Keratinocyte (primary cell): ENCODE measurements around the gene CTNNBL1. TPM values are rescaled to one million over a fixed set of nuclear protein-coding genes. Genes with fewer than 3 reads are reported as not detected.

ENCODE experiments used
- DNase-seq: peaks from one replicate; pipeline ENCODE4 v3.0.0-alpha.2; 2011; ENCODE audit warnings: low read depth, missing footprints, low spot score
- FAIRE-seq: peaks from 2 replicates; lab custom pipeline; 2011; peaks lifted over from hg19 to GRCh38; lab: Jason Lieb, UNC
- H2AFZ ChIP-seq: 2 replicates; pipeline ENCODE4 v1.6.0; 2012; ENCODE audit warnings: low read length, control low read depth, inconsistent platforms; ENCODE audit not compliant: control insufficient read depth
- H3K27ac ChIP-seq: 2 replicates; pipeline ENCODE4 v1.5.1; 2011; ENCODE audit warnings: low read length; ENCODE audit not compliant: control insufficient read depth, insufficient read depth
- H3K27me3 ChIP-seq: 3 replicates; pipeline ENCODE4 v1.6.0; 2011; ENCODE audit warnings: low read length; ENCODE audit not compliant: control insufficient read depth, insufficient read depth; ENCODE audit errors: extremely low read depth
- H3K36me3 ChIP-seq, 2 experiments: 2 replicates in 1 of 2; 3 replicates in 1 of 2; pipeline ENCODE4 v1.5.1; 2011; ENCODE audit warnings: low read length in 2 of 2, mild to moderate bottlenecking in 1 of 2; ENCODE audit not compliant: control insufficient read depth in 2 of 2, insufficient read depth in 2 of 2; ENCODE audit errors: extremely low read depth in 1 of 2
- H3K4me1 ChIP-seq: 3 replicates; pipeline ENCODE4 v1.5.1; 2011; ENCODE audit warnings: low read length; ENCODE audit not compliant: control insufficient read depth, insufficient read depth; ENCODE audit errors: extremely low read depth
- H3K4me2 ChIP-seq: 3 replicates; pipeline ENCODE4 v1.6.0; 2011; ENCODE audit warnings: low read depth, low read length; ENCODE audit not compliant: control insufficient read depth, insufficient read depth; ENCODE audit errors: extremely low read depth
- H3K4me3 ChIP-seq, 3 experiments: fragments of 200-600 bp in 1 of 3; sonication (generic) in 1 of 3; 2 replicates in 2 of 3; 3 replicates in 1 of 3; pipeline ENCODE4 v1.5.1; 2011 to 2016; ENCODE audit warnings: low read length in 3 of 3, mild to moderate bottlenecking in 3 of 3, control low read depth in 2 of 3, inconsistent platforms in 1 of 3, low read depth in 1 of 3, mixed read lengths in 1 of 3, mixed run types in 1 of 3, moderate library complexity in 1 of 3; ENCODE audit not compliant: control insufficient read depth in 2 of 3, insufficient read depth in 2 of 3; ENCODE audit errors: extremely low read depth in 1 of 3
- H3K79me2 ChIP-seq: 2 replicates; pipeline ENCODE4 v1.6.0; 2012; ENCODE audit warnings: low read length; ENCODE audit not compliant: control insufficient read depth, insufficient read depth
- H3K9ac ChIP-seq: 3 replicates; pipeline ENCODE4 v1.6.0; 2011; ENCODE audit warnings: low read length; ENCODE audit not compliant: control insufficient read depth, insufficient read depth; ENCODE audit errors: extremely low read depth
- H3K9me1 ChIP-seq: 3 replicates; pipeline ENCODE4 v1.6.0; 2011; ENCODE audit warnings: low read length; ENCODE audit not compliant: control insufficient read depth, insufficient read depth; ENCODE audit errors: extremely low read depth
- H3K9me3 ChIP-seq: 2 replicates; pipeline ENCODE4 v1.5.1; 2012; ENCODE audit warnings: low read depth, low read length; ENCODE audit not compliant: control insufficient read depth
- H4K20me1 ChIP-seq: 3 replicates; pipeline ENCODE4 v1.6.0; 2011; ENCODE audit warnings: low read length; ENCODE audit not compliant: control insufficient read depth, insufficient read depth; ENCODE audit errors: extremely low read depth
- EZH2 ChIP-seq: IDR thresholded peaks from one replicate; pipeline ENCODE4 v1.6.1; 2012; ENCODE audit warnings: inconsistent platforms, mild to moderate bottlenecking, low read length, moderate library complexity
- dilution Hi-C: fragments of 300-500 bp; cut with MboI; formaldehyde crosslinking; loops from one replicate; pipeline ENCODE4 v1.7.0; 2020; ENCODE audit warnings: low sequenced_read_pairs; ENCODE audit not compliant: extremely low pct_ligation_motif_present
- polyA plus RNA-seq, 5 experiments: library from polyadenylated mRNA; depleted of rRNA in 3 of 5; stranded (reverse) in 3 of 5; stranded (forward) in 1 of 5; unstranded in 1 of 5; fragments of >200 nt; gene quantifications; 1 replicate in 1 of 5; 2 replicates in 3 of 5; 3 replicates in 1 of 5; pipeline versions ENCODE4 v1.2.1 to v1.2.3, GENCODE V29; 2011 to 2012; ENCODE audit warnings: missing spikeins in 2 of 5, low read depth in 1 of 5, low replicate concordance in 1 of 5
- TF ChIP-seq, protein P1 (sequence below), 3 experiments: IDR thresholded peaks in 1 of 3; conservative IDR thresholded peaks in 1 of 3; optimal IDR thresholded peaks in 1 of 3; 2 replicates in 2 of 3; 3 replicates in 1 of 3; pipeline versions ENCODE3 to v1.5.1; 2011; ENCODE audit warnings: low read length in 3 of 3, mild to moderate bottlenecking in 3 of 3, moderate library complexity in 2 of 3, control low read depth in 1 of 3, inconsistent platforms in 1 of 3; ENCODE audit not compliant: insufficient read depth in 2 of 3; ENCODE audit errors: extremely low read depth in 1 of 3

Gene CTNNBL1
- polyA plus RNA-seq, 1 donor (not counting 4 experiments of a cell fraction or from before 2014, with no cell fraction given) = 37.0 TPM

DNA sequence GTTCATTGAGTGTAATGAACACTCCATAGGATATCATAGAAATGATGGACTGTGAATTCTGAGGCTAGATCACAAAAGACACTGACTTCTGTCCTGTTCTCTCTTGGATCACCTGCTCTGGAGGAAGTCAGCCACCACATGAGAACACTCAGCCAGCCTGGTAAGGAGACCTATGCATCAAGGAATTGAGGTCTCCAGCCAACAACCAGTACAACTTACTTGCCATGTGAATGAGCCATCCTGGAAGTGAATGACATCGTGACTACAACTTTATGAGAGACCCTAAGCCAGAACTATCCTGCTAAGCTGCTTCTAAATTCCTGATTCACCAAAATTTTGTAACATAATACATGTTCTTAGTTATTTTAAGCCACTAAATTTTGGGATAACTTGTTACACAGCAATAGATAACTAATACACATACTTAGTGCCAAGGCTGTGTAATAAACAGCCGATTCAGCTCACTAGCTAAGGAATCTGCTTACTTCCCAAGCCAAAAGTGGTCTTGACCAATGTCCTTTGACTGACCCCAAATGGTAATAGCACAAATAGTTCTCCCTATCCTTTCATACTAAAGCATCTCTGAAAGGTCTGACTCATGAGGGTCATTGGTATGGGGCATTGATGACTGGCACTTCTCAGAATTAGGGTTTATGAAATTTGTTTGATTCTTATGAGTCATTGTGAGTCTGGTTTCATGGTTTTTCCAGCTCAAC, 6.9 kb upstream of the CTNNBL1 start:
- TF ChIP-seq, protein P1, sequence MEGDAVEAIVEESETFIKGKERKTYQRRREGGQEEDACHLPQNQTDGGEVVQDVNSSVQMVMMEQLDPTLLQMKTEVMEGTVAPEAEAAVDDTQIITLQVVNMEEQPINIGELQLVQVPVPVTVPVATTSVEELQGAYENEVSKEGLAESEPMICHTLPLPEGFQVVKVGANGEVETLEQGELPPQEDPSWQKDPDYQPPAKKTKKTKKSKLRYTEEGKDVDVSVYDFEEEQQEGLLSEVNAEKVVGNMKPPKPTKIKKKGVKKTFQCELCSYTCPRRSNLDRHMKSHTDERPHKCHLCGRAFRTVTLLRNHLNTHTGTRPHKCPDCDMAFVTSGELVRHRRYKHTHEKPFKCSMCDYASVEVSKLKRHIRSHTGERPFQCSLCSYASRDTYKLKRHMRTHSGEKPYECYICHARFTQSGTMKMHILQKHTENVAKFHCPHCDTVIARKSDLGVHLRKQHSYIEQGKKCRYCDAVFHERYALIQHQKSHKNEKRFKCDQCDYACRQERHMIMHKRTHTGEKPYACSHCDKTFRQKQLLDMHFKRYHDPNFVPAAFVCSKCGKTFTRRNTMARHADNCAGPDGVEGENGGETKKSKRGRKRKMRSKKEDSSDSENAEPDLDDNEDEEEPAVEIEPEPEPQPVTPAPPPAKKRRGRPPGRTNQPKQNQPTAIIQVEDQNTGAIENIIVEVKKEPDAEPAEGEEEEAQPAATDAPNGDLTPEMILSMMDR (optimal IDR thresholded peaks at IDR 0.05 in 1 of 3, IDR thresholded peaks at IDR 0.05 in 1 of 3, conservative IDR thresholded peaks at IDR 0.05 in 1 of 3; ENCODE audit: extremely low read depth in 1 of 3, insufficient read depth in 2 of 3, low read length in 3 of 3) = no peak
- no peak for TF ChIP-seq EZH2
- Histone ChIP-seq H4K20me1 (no peaks in the 10 kb centered on the region), H3K9ac (no peak overlapping the region), H3K9me1 (no peaks in the 10 kb centered on the region), H3K4me1 (no peaks in the 10 kb centered on the region), H2AFZ (no peak overlapping the region), H3K79me2 (no peaks in the 10 kb centered on the region), H3K27me3 (peaks cover 3% of the 10 kb centered on the region), H3K27ac (no peak overlapping the region), H3K4me3 (no peak overlapping the region), H3K36me3 (no peaks in the 10 kb centered on the region), H3K9me3 (no peaks in the 10 kb centered on the region), H3K4me2 (no peak overlapping the region)
- no peak for DNase-seq
- no peak for FAIRE-seq
- dilution Hi-C loops = no loop called here

DNA sequence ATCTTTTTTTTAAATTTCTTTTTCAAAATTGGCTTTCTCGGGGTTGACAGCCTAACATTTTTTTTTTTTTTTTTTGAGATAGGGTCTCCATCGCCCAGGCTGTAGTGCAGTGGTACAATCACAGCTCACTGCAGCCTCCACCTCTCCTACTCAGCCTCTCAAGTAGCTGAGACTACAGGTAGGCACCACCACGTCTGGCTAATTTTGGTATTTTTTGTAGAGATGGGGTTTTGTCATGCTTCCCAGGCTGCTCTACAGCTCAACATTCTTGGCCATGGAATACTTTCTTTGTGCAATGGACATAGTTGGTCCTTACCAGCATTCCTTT, 6.4 kb upstream of the CTNNBL1 start:
- Histone ChIP-seq H3K9me1 (no peaks in the 10 kb centered on the region), H3K79me2 (no peaks in the 10 kb centered on the region), H3K27me3 (peaks cover 3% of the 10 kb centered on the region), H3K9me3 (no peaks in the 10 kb centered on the region), H3K27ac (no peak overlapping the region), H3K4me3 (no peak overlapping the region), H3K36me3 (no peaks in the 10 kb centered on the region), H2AFZ (no peak overlapping the region), H3K9ac (no peak overlapping the region), H3K4me1 (no peaks in the 10 kb centered on the region), H3K4me2 (no peak overlapping the region), H4K20me1 (no peaks in the 10 kb centered on the region)
- DNase-seq (no peak), FAIRE-seq (no peak)
- TF ChIP-seq EZH2 = no peak
- TF ChIP-seq, protein P1 (optimal IDR thresholded peaks at IDR 0.05 in 1 of 3, IDR thresholded peaks at IDR 0.05 in 1 of 3, conservative IDR thresholded peaks at IDR 0.05 in 1 of 3; ENCODE audit: extremely low read depth in 1 of 3, insufficient read depth in 2 of 3, low read length in 3 of 3) = no peak
- dilution Hi-C loops = no loop called here
